Hematopoietic multipotent progenitor cell treated with erythropoietin and hydrocortisone succinate and interleukin-3 and kit ligand, for 17 days (in vitro differentiated cells): ENCODE results near the gene ANK3.

ENCODE experiments used
- DNase-seq: peaks from one replicate; pipeline ENCODE4 v3.0.0-alpha.2; 2015; ENCODE audit warnings: low spot score

ANK3 gene

DNA sequence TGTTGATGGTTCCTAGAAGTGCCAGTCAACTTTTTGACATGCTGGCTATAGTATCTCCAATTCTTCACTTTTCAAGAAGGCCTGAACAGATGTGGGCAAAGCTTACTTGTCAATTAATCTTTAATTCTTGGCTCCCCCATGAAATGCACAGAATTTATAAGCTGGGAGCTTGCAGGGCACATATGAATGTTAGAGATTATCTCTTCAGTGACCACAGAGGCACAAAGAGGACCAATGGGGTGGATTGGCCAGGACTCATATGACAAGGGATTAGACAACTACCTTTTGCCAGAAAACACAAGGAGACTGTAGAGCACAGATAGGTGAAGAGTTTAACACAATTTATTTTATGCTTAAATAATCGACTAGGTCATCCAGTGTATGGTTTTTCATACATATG, 361.6 kb downstream of the ANK3 start:
- DNase-seq, result no peak

DNA sequence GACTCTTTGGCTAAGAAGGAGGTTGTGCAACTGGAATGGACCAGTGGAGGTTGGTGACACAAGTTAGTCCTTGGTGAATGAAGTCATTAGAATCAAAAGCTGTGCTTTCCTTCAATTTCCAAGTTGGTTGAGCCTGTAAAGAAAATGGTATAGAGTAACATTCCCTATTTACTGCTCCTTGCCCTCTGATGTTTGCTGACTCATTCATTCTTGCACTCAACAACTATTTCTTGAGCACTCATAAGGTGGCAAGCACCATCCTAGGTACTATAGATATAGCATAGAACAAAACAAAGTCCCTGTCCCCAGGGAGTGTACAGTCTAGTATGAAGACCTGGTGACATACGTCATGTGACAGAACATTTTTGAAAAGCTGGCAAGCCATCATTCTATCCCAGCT, 364.4 kb downstream of the ANK3 start:
- DNase-seq, result no peak

DNA sequence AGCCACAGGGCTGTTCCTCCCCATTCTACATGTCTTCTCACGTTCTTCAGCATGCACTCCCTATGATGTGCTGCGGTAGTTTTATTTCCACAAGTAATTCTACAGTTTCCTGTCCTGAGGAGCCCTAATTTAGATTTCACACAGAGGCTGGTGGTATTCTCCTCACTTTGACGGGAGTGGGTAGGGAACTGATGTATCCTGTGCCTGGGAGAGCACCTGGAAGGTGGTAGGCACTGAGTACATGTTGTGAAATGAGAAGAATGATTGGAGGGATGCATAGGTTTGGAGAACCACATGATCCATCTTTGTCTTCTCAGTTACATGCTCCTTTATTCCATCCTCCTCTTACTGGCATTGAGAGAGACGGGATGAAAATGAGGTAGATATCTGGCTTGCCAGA, 365.2 kb downstream of the ANK3 start:
- DNase-seq, result no peak

GRCh38 chr10:60023155-60023877, 366.4 kb downstream of the ANK3 start:
- DNase-seq, result no peak

DNA sequence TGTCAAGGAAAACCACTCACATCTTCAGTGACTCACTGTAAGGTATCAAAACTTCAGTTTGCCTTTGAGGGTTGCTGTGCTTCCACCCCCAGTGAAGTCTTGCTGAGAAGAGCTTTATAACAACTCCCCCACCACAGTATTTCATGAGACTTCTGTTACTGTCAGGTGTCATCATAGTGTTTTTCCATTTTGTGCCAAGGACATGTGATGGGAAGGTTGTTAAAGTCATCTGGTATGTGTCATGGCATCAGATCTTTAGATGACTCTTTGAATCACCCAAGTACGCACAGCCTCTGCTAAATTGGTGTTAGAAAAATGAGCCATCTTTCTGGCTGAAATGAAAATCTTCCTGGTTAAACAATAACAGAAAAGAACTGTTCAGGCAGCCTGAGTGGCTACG, 368.3 kb downstream of the ANK3 start:
- DNase-seq, result no peak

DNA sequence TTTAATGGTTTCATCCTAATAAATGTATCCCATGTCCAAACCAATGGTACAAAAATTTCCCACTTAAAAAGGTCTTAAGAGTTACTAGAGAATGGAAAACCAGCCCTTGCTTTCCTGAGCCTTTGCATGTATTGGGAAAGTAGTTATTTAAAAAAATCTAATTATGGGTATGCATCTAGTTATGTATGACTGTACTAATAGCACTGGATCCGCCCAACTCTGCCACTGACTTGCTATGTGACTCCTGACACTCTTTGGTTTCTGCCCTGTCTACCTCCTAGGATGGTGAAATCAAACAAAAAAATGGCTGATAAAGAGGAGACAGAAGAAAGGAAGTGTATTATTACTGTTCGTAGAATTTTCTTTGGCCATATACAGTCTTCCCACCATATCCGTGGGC, 372.9 kb downstream of the ANK3 start:
- DNase-seq, result no peak

GRCh38 chr10:60009710-60010383, 379.8 kb downstream of the ANK3 start:
- no peak for DNase-seq

DNA sequence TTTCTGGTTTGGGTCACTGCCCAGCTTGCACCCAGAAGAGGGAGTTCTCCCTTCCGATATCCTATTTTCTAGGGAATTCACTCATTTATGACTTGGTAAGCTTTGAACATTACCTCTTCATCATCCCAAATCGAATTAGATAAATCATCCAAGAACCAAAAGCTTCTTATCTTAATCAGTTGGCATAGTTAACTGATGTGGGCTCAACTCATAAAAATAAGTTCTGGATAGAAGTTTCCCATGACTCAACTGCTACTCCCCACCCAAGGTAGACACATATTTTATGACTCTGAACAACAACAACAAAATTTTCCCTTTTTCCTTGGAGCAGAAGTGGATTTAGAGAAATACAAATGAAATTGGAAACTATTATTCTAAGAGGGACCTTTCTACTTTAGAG, 380.4 kb downstream of the ANK3 start:
- DNase-seq, result no peak

DNA sequence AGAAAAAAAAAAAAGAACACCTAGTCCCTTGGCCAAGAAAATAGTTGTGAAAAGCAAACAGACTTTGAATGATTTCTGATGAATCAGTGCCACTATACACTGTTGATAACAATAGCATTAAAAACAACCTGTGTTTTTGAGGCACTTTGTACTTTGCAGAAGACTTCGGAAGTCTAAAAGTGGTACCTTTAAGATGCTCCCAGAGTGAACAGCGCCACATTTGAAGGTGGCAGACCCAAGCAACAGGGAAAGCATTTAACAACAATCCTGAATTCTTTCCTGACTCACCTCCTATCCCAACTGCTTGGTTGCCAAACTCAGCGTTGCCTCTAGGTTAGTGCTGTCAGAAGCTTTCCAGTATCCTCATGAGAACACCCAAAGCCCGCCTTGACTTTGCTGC, 380.9 kb downstream of the ANK3 start:
- no peak for DNase-seq

DNA sequence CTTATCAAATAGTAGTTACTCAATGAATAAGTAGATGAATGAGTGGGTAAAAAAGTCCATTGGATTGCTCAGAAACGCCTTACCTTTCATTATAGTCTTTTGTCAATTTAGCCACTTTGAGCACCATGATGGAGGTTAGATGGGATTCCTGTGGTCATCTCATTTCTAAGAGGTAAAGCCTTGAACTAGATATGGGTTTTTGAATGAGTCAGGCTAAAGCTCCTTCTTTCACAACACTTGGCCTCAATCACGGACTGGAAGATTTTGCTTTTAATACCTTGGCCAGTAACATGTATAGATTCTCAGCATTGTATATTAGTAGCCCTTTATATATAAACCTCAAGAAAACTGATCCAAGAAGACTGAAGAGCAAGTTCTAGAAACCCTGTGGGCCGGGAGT, 383.6 kb downstream of the ANK3 start:
- DNase-seq, result no peak

DNA sequence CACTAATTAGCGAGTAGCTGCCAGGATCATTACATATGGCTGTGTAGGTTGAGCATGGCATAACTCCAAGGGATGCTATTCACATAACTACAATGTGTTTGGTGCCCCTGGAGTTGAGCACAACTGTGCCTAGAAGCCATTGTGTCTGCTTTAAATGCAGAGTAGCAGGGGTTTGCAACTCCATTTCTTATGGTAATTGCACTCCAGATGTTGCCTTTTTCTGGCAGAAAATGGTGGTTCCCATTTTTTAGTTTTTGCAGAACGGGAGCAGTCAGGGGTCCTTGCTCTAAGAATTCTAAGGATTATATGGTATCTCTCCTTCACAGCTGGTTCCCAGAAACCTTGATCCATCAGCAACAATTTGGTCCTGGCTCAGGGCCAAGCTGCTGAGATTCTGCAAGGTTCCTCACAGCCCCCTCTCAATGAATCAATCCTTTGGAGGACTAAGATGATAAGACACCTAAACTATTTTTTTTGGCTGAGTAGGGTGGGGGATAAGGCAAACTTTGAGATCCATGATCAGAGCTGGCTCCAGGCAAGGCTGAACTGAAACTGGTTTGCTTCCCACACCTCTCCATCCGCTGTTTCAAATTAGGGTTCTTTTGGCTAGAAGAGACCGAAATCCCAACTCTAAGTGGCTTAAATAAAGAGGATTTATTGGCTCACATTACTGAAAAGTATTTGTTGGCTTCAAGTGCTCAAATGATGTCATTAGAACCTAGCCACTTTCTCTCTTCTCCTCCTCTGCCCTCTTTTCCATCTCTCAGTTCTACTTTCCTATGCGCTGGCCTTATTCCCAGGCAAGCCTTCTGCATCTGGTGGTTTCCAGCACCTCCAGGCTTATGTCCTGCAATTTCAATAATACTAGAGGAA, 385.8 kb downstream of the ANK3 start:
- DNase-seq, result no peak

- DNase-seq, result no peak
These were observed 388.9 kb downstream of the ANK3 start for GRCh38 chr10:60000747-60001146.

GRCh38 chr10:59997827-59998525, 391.7 kb downstream of the ANK3 start:
- no peak for DNase-seq

GRCh38 chr10:59995862-59996261, 393.8 kb downstream of the ANK3 start:
- no peak for DNase-seq

GRCh38 chr10:59993931-59994330, 395.7 kb downstream of the ANK3 start:
- no peak for DNase-seq

DNA sequence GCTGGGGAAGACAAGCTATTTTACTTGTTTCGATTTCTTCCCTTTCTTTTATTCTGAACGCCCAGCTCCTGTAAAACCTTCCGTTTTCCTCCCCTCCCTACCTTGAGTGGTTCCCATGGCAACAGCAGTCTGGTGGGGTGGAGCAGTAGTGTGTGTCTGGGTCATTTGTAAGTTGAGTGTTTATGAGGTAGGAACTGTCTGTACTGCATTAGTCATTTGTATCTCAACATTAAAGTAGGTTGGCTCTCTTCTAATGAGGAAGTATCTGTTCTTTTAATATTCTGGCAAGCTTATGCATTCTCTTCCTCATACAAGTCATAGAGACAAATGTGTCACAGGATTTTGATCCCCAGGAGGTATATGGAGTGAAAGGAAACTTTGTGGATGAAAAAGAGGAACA, 398.0 kb downstream of the ANK3 start:
- DNase-seq, result no peak

GRCh38 chr10:59991117-59991516, 398.6 kb downstream of the ANK3 start:
- DNase-seq, result no peak

DNA sequence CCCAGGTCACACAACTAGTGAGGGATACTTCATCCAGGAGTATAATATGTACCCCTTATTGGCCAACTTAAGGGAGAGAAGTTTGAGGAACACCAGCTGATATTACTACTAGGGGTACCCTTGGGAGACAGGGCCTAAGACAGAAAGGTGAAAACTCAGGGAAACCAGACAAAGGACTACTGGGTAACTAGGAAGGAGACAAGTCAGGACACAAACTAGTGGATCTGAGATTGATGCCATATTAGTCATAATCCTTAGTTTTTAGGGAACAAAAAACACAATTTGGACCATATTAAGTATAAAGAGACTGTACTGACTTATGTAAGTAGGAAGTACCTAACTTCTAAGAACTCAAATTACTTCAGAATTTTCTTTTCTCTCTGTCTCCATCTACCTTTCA, 404.0 kb downstream of the ANK3 start:
- DNase-seq, result no peak

- DNase-seq, result no peak
These were observed 405.3 kb downstream of the ANK3 start for GRCh38 chr10:59984415-59984814.

- DNase-seq, result no peak
These were observed 409.3 kb downstream of the ANK3 start for GRCh38 chr10:59980356-59980755.

- no peak for DNase-seq
These were observed 412.2 kb downstream of the ANK3 start for GRCh38 chr10:59977486-59977885.

DNA sequence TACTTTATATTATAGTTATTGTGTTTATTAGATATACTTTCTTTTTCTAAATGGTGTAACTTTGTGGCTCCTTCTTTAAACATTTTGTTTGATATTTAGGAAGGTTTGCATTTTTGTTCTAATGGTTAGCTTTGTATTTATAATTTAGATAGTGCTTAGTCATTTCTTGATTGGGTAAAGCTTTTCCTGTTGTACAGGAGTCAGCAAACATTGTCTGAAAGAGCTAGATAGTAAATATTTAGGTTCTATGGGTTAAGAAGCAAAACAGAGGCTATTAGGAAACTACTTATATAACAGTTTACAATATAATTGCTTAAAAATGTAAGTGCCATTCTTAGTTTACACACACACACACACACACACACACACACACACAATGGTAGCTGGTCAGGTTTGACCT, 412.8 kb downstream of the ANK3 start:
- no peak for DNase-seq
